ENCODE results near the gene CCDC12.

- TF ChIP-seq CTCF (IDR thresholded peaks at IDR 0.05) (no peak), POLR2A (IDR thresholded peaks at IDR 0.05) (no peak)
Observed at GRCh38 chr3:46900356-46900755, 76.2 kb downstream of the CCDC12 start.

Measured in thyroid gland (tissue), 4 donors.